ENCODE results near the gene TPCN2. TPM values are rescaled to one million over a fixed set of nuclear protein-coding genes. Genes with fewer than 3 reads are reported as not detected.

TPCN2 gene
- total and polyA plus RNA-seq, 9 of the 15 experiments (the other 6 are each of a cell fraction or from before 2014, with no cell fraction given) = 0.66 to 10.2 (median 4.6) TPM

DNA sequence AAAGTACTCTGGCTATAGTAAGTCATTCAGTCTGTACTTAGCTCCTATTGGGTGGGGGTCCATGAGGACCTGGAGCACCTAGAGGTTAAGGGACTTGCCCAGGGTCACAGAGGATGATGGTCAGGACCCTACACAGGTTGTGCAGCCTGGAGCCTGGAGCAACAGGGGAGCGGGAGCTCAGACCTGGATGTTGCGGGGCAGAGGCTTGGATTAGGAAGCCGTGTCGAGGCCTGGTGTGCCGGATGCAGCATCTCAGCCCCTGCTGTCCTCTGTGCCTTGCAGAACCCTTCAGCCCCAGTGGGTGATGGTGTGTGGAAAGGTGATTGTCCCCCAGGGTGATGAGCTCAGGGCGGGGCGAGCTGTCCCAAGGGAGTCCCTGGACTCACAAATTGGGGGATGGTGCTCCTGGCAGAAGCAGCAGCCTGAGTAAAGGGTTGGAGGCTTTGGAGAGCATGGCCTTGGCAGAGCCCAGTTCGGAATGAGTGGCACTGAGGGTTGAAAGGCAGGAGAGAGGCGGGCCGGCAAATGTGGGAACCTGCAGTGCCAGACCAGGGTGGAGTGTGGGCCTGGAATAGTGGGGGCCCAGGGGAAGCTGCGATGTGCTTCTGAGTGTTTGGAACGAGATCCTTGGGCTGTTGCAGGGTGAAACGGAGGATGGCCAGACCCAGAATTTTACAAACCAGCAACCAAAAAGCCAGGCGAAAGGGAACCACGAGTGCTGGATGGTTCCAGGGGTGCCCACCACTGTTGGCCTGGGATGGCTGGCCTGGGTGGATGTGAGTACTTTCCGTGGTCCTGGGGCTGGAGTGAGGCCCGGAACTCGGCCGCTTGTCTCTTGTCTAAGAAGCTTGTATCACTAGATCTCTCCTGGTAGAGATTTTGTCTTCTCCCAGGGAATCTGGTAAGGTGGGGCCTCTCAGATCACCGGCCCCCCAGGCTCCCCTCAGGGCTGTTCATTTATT is 2.9 kb downstream of the TPCN2 start:
- in situ Hi-C loops (cut with MboI) (no loop called here), intact Hi-C loops (cut with micrococcal nuclease) (no loop called here)
- Histone ChIP-seq H3K9ac (ENCODE audit: insufficient read depth in 1 of 2, low read depth in 2 of 2, low read length in 2 of 2) (peak overlapping the region in 1 of 2 experiments; percentile 58; a peak in 2 of 4 replicates), H3K27ac (ENCODE audit: extremely low read depth, low read depth, low read length) (no peak overlapping the region), H3K9me1 (ENCODE audit: control insufficient read depth, insufficient read depth, low read length) (no peaks in the 10 kb centered on the region), H3K36me3 (ENCODE audit: control insufficient read depth, insufficient read depth, low read length) (no peaks in the 10 kb centered on the region; the same call in 2 of the 3 replicates), H3K4me3 (no peak overlapping the region), H3K9me3 (replicated peaks; ENCODE audit: control insufficient read depth, insufficient read depth, low read depth, low read length) (no peaks in the 10 kb centered on the region), H4K20me1 (replicated peaks; ENCODE audit: control insufficient read depth, insufficient read depth, low read length) (peaks cover 8% of the 10 kb centered on the region; the same call in 1 of the 2 replicates), H3K4me1 (replicated peaks in 1 of 2; ENCODE audit: control insufficient read depth in 2 of 2, insufficient read depth in 2 of 2, low read length in 2 of 2) (peaks cover 7 to 39% of the 10 kb centered on the region in 2 experiments; a peak in 4 of 5 replicates), H3K79me2 (ENCODE audit: control insufficient read depth, insufficient read depth, low read length) (peaks cover 12% of the 10 kb centered on the region), H2AFZ (ENCODE audit: low read depth, low read length) (no peak overlapping the region), H3K27me3 (ENCODE audit: control insufficient read depth in 2 of 2, insufficient read depth in 2 of 2, low read length in 2 of 2) (no peaks in the 10 kb centered on the region), H3K4me2 (ENCODE audit: insufficient read depth, low read length) (no peak overlapping the region)
- ChIA-PET CTCF (ENCODE audit: low intra/inter-chr PET ratio) (no interaction called here), POLR2A (interaction anchor here (0.6 to 1.1 kb wide), 4 partner anchors 13 to 896 kb away, joined by 3 read pairs; no protein-coding TSS in a partner anchor)
- TF ChIP-seq ZC3H4 (CRISPR knock-in tag; IDR thresholded peaks at IDR 0.05; ENCODE audit: borderline replicate concordance) (no peak), EP400 (IDR thresholded peaks at IDR 0.05) (no peak), MEIS2 (IDR thresholded peaks at IDR 0.05; ENCODE audit: partially characterized antibody) (no peak)
- ATAC-seq (no peak), DNase-seq (ENCODE audit: extremely low read depth in 1 of 4, low spot score in 3 of 4) (no peak), FAIRE-seq (no peak)
- no TSS peak for BruUV-seq (replicated peaks)
- 76% methylated on average over 19 of the region's 20 CpGs for WGBS (ENCODE audit: insufficient coverage, low coverage, missing lambda C conversion rate)

Data from K562 (cell line).